ENCODE results near the gene FARP2. TPM values are rescaled to one million over a fixed set of nuclear protein-coding genes. Genes with fewer than 3 reads are reported as not detected.

FARP2 gene
- total RNA-seq, 1 experiment from 2014 or later = 37.2 TPM

GRCh38 chr2:241479026-241479898 lies 123.2 kb downstream of the FARP2 start:
- POLR2A ChIA-PET = no interaction called here
- intact Hi-C loops (cut with micrococcal nuclease; ENCODE audit: unreplicated experiment) = no loop called here
- Histone ChIP-seq H3K9me3 (no peaks in the 10 kb centered on the region), H3K27me3 (replicated peaks; ENCODE audit: control insufficient read depth, insufficient read depth, low read length) (no peaks in the 10 kb centered on the region), H3K36me3 (ENCODE audit: control insufficient read depth, insufficient read depth, low read length) (no peaks in the 10 kb centered on the region), H3K4me1 (no peaks in the 10 kb centered on the region), H3K4me3 (ENCODE audit: low read depth, low read length) (no peak overlapping the region)
- no peak for DNase-seq
- Mint-ChIP-seq H3K9me3 (ENCODE audit: unreplicated experiment) (no peaks in the 10 kb centered on the region), H3K4me3 (ENCODE audit: unreplicated experiment) (no peak overlapping the region), H3K36me3 (ENCODE audit: insufficient read depth, unreplicated experiment) (no peaks in the 10 kb centered on the region), H3K4me1 (ENCODE audit: low read depth, unreplicated experiment) (no peaks in the 10 kb centered on the region), H3K27me3 (ENCODE audit: insufficient read depth, unreplicated experiment) (no peaks in the 10 kb centered on the region), H3K27ac (ENCODE audit: unreplicated experiment) (no peak overlapping the region)
- CTCF ChIA-PET = no interaction called here
- BruUV-seq (replicated peaks) = no TSS peak
- no peak for TF ChIP-seq CTCF (IDR thresholded peaks at IDR 0.05; ENCODE audit: insufficient read depth in 1 of 2, low read depth in 1 of 2, low read length in 1 of 2, severe bottlenecking in 1 of 2, unreplicated experiment in 1 of 2)

GRCh38 chr2:241481687-241482086 lies 125.6 kb downstream of the FARP2 start:
- no peaks in the 10 kb centered on the region for H3K36me3 ChIP-seq (ENCODE audit: control insufficient read depth, insufficient read depth, low read length)
- CTCF ChIA-PET = no interaction called here
- no peaks in the 10 kb centered on the region for H3K27me3 ChIP-seq (replicated peaks; ENCODE audit: control insufficient read depth, insufficient read depth, low read length)
- no peak overlapping the region for H3K4me3 ChIP-seq (ENCODE audit: low read depth, low read length)
- TF ChIP-seq CTCF (IDR thresholded peaks at IDR 0.05; ENCODE audit: insufficient read depth in 1 of 2, low read depth in 1 of 2, low read length in 1 of 2, severe bottlenecking in 1 of 2, unreplicated experiment in 1 of 2) = no peak
- Mint-ChIP-seq H3K4me3 (ENCODE audit: unreplicated experiment) (no peak overlapping the region), H3K36me3 (ENCODE audit: insufficient read depth, unreplicated experiment) (no peaks in the 10 kb centered on the region), H3K9me3 (ENCODE audit: unreplicated experiment) (no peaks in the 10 kb centered on the region), H3K27me3 (ENCODE audit: insufficient read depth, unreplicated experiment) (no peaks in the 10 kb centered on the region), H3K27ac (ENCODE audit: unreplicated experiment) (no peak overlapping the region), H3K4me1 (ENCODE audit: low read depth, unreplicated experiment) (no peaks in the 10 kb centered on the region)
- H3K4me1 ChIP-seq = no peaks in the 10 kb centered on the region
- no peaks in the 10 kb centered on the region for H3K9me3 ChIP-seq
- POLR2A ChIA-PET = no interaction called here
- no TSS peak for BruUV-seq (replicated peaks)
- intact Hi-C loops (cut with micrococcal nuclease; ENCODE audit: unreplicated experiment) = no loop called here
- no peak for DNase-seq

- CTCF ChIA-PET = no interaction called here
These were observed 126.3 kb downstream of the FARP2 start for GRCh38 chr2:241482126-241482955.

More at GRCh38 chr2:241482126-241482955, 126.3 kb downstream of the FARP2 start:
- Mint-ChIP-seq H3K4me3 (ENCODE audit: unreplicated experiment) (no peak overlapping the region), H3K4me1 (ENCODE audit: low read depth, unreplicated experiment) (no peaks in the 10 kb centered on the region), H3K36me3 (ENCODE audit: insufficient read depth, unreplicated experiment) (no peaks in the 10 kb centered on the region), H3K27me3 (ENCODE audit: insufficient read depth, unreplicated experiment) (no peaks in the 10 kb centered on the region), H3K27ac (ENCODE audit: unreplicated experiment) (no peak overlapping the region), H3K9me3 (ENCODE audit: unreplicated experiment) (no peaks in the 10 kb centered on the region)
- Histone ChIP-seq H3K27me3 (replicated peaks; ENCODE audit: control insufficient read depth, insufficient read depth, low read length) (no peaks in the 10 kb centered on the region), H3K4me3 (ENCODE audit: low read depth, low read length) (no peak overlapping the region), H3K4me1 (no peaks in the 10 kb centered on the region), H3K36me3 (ENCODE audit: control insufficient read depth, insufficient read depth, low read length) (no peaks in the 10 kb centered on the region), H3K9me3 (no peaks in the 10 kb centered on the region)
- POLR2A ChIA-PET = no interaction called here
- intact Hi-C loops (cut with micrococcal nuclease; ENCODE audit: unreplicated experiment) = no loop called here
- no peak for TF ChIP-seq CTCF (IDR thresholded peaks at IDR 0.05; ENCODE audit: insufficient read depth in 1 of 2, low read depth in 1 of 2, low read length in 1 of 2, severe bottlenecking in 1 of 2, unreplicated experiment in 1 of 2)
- no TSS peak for BruUV-seq (replicated peaks)
- DNase-seq = no peak

Data from Caco-2 (cell line).